Left ventricle myocardium inferior (tissue), 1 donor: Measurements from ENCODE around the gene UBL7. TPM values are rescaled to one million over a fixed set of nuclear protein-coding genes. Genes with fewer than 3 reads are reported as not detected.

Experiments used
- DNase-seq: peaks from one replicate; pipeline ENCODE4 v3.0.0-alpha.2; 2020
- H3K27ac ChIP-seq: fragments of 200-600 bp; replicated peaks from 2 replicates; pipeline ENCODE4 v1.8.0; 2021
- H3K27me3 ChIP-seq: fragments of 200-600 bp; 2 replicates; pipeline ENCODE4 v1.8.0; 2021; ENCODE audit warnings: low read depth
- H3K36me3 ChIP-seq: fragments of 200-600 bp; 2 replicates; pipeline ENCODE4 v1.8.0; 2021
- H3K4me1 ChIP-seq: fragments of 200-600 bp; 2 replicates; pipeline ENCODE4 v1.8.0; 2021
- H3K4me3 ChIP-seq: fragments of 200-600 bp; 2 replicates; pipeline ENCODE4 v1.8.0; 2021; ENCODE audit warnings: mild to moderate bottlenecking, moderate library complexity
- H3K9me3 ChIP-seq: fragments of 200-600 bp; replicated peaks from 2 replicates; pipeline ENCODE4 v1.8.0; 2021
- CTCF ChIP-seq: fragments of 200-600 bp; IDR thresholded peaks from 2 replicates; pipeline ENCODE4 v1.8.0; 2021; ENCODE audit warnings: antibody characterized with exemption, mild to moderate bottlenecking, borderline replicate concordance
- intact Hi-C: fragments of 100-400 bp; cut with micrococcal nuclease; formaldehyde crosslinking; loops from one replicate; pipeline ENCODE4 v1.11.0; 2022
- total RNA-seq: library from RNA; stranded (reverse); fragmentation: NEBNext Ultra II Directional; extraction: Animal tissue kit (Norgen Biotek cat#: 25700); gene quantifications from one replicate; pipeline ENCODE4 v1.2.1, GENCODE V29; 2021
- donor health status: DM: no; HTN: yes; CAD: no; lungs with severe emphysema.

The UBL7 gene
- total RNA-seq, 1 donor from 2014 or later, result 52.3 TPM

- no peaks in the 10 kb centered on the region for H3K9me3 ChIP-seq
- H3K27me3 ChIP-seq, result no peaks in the 10 kb centered on the region
- H3K4me1 ChIP-seq, result peaks cover 10% of the 10 kb centered on the region
- H3K27ac ChIP-seq, result no peak overlapping the region
- no peak for TF ChIP-seq CTCF
- intact Hi-C loops, result no loop called here
- H3K4me3 ChIP-seq, result no peak overlapping the region
- no peak for DNase-seq
- peaks cover 90% of the 10 kb centered on the region for H3K36me3 ChIP-seq
Measured at GRCh38 chr15:74453925-74454763, 6.8 kb downstream of the UBL7 start.

- Histone ChIP-seq H3K4me1 (peaks cover 10% of the 10 kb centered on the region), H3K27me3 (no peaks in the 10 kb centered on the region), H3K36me3 (peaks cover 100% of the 10 kb centered on the region), H3K9me3 (no peaks in the 10 kb centered on the region), H3K27ac (no peak overlapping the region), H3K4me3 (no peak overlapping the region)
- no peak for TF ChIP-seq CTCF
- DNase-seq, result no peak
- intact Hi-C loops, result no loop called here
Measured at GRCh38 chr15:74451861-74452835, 8.8 kb downstream of the UBL7 start.

- Histone ChIP-seq H3K36me3 (peaks cover 100% of the 10 kb centered on the region), H3K27me3 (no peaks in the 10 kb centered on the region), H3K4me3 (no peak overlapping the region), H3K4me1 (peaks cover 10% of the 10 kb centered on the region), H3K9me3 (no peaks in the 10 kb centered on the region), H3K27ac (no peak overlapping the region)
- intact Hi-C loops, result no loop called here
- no peak for DNase-seq
- no peak for TF ChIP-seq CTCF
Measured at GRCh38 chr15:74451322-74451721, 9.6 kb downstream of the UBL7 start.

- intact Hi-C loops, result no loop called here
Measured at GRCh38 chr15:74449643-74450205, 11.2 kb downstream of the UBL7 start.

More at GRCh38 chr15:74449643-74450205, 11.2 kb downstream of the UBL7 start:
- peaks cover 13% of the 10 kb centered on the region for H3K4me1 ChIP-seq
- no peak overlapping the region for H3K27ac ChIP-seq
- no peak for DNase-seq
- no peaks in the 10 kb centered on the region for H3K27me3 ChIP-seq
- no peaks in the 10 kb centered on the region for H3K9me3 ChIP-seq
- peaks cover 100% of the 10 kb centered on the region for H3K36me3 ChIP-seq
- no peak for TF ChIP-seq CTCF
- no peak overlapping the region for H3K4me3 ChIP-seq
